SK-N-MC (cell line): ENCODE measurements around the gene FREM1.

ENCODE experiments used
- EZH2 ChIP-seq: fragments of 200-600 bp; sonication (generic); IDR thresholded peaks from one replicate; pipeline ENCODE4 v1.6.1; 2017; ENCODE audit warnings: antibody characterized with exemption
- FOXP2 ChIP-seq: optimal IDR thresholded peaks from 2 replicates; pipeline ENCODE3; 2011; ENCODE audit warnings: mild to moderate bottlenecking, moderate library complexity; ENCODE audit not compliant: insufficient read depth; ENCODE audit errors: extremely low read length, control extremely low read depth
- POLR2AphosphoS5 ChIP-seq: IDR thresholded peaks from 2 replicates; pipeline ENCODE4 v1.6.1; 2012; ENCODE audit warnings: mild to moderate bottlenecking, low read depth, low read length, borderline replicate concordance

DNA sequence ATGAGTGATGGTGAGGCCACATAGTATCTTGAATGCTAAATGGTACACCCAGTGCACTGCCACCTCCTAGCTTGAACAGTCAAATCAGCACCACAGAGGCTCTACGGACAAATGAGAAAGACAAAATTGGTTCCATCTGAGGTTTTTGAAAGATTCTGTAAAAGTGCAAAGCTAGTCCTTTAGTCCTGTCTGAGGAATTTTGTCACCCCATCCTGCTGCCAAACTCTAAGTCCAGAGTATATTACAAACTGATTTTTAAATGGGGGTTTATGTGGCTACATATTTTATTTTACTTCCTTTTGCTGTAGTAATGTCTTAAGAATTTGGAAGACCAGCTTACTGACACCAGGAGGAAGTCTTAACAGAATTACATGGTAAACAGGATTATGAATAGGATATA lies 7.7 kb downstream of the FREM1 start:
- TF ChIP-seq POLR2AphosphoS5 (no peak), FOXP2 (no peak), EZH2 (no peak)
